Measurements from ENCODE around the gene PLPPR1.

PLPPR1 gene

GRCh38 chr9:101014566-101014965, 14.0 kb upstream of the PLPPR1 start:
- no peak overlapping the region for H3K27ac ChIP-seq
- TF ChIP-seq CTCF (IDR thresholded peaks at IDR 0.05) (no peak), ZFX (IDR thresholded peaks at IDR 0.05; ENCODE audit: borderline replicate concordance) (no peak)

- no peak overlapping the region for H3K27ac ChIP-seq
- TF ChIP-seq CTCF (IDR thresholded peaks at IDR 0.05): no peak
- no peak for TF ChIP-seq ZFX (IDR thresholded peaks at IDR 0.05; ENCODE audit: borderline replicate concordance)
Measured at GRCh38 chr9:101018467-101018866, 10.1 kb upstream of the PLPPR1 start.

- no peak for TF ChIP-seq CTCF (IDR thresholded peaks at IDR 0.05)
- no peak for TF ChIP-seq ZFX (IDR thresholded peaks at IDR 0.05; ENCODE audit: borderline replicate concordance)
Measured at GRCh38 chr9:101022704-101023103, 5.8 kb upstream of the PLPPR1 start.

GRCh38 chr9:101025940-101026339, 2.6 kb upstream of the PLPPR1 start:
- TF ChIP-seq ZFX (IDR thresholded peaks at IDR 0.05; ENCODE audit: borderline replicate concordance): no peak
- TF ChIP-seq CTCF (IDR thresholded peaks at IDR 0.05): no peak
- no peak overlapping the region for H3K27ac ChIP-seq

More at GRCh38 chr9:101022704-101023103, 5.8 kb upstream of the PLPPR1 start:
- H3K27ac ChIP-seq: no peak overlapping the region

- TF ChIP-seq ZFX (IDR thresholded peaks at IDR 0.05; ENCODE audit: borderline replicate concordance) (no peak), CTCF (IDR thresholded peaks at IDR 0.05) (no peak)
- H3K27ac ChIP-seq: peak overlapping the region; percentile 22; the same call in 1 of the 2 replicates
Measured at GRCh38 chr9:101026824-101027223, 1.7 kb upstream of the PLPPR1 start.

- TF ChIP-seq CTCF (IDR thresholded peaks at IDR 0.05) (no peak), ZFX (IDR thresholded peaks at IDR 0.05; ENCODE audit: borderline replicate concordance) (no peak)
- peak overlapping the region; percentile 22; the same call in 1 of the 2 replicates for H3K27ac ChIP-seq
Measured at GRCh38 chr9:101027236-101027635, 1.3 kb upstream of the PLPPR1 start.

- TF ChIP-seq CTCF (IDR thresholded peaks at IDR 0.05) (no peak), ZFX (IDR thresholded peaks at IDR 0.05; ENCODE audit: borderline replicate concordance) (no peak)
- H3K27ac ChIP-seq: peak overlapping the region; percentile 64
Measured at GRCh38 chr9:101027733-101028345, 688 bp upstream of the PLPPR1 start.
